SK-N-SH (cell line): Measurements from ENCODE around the gene SCD5. TPM values are rescaled to one million over a fixed set of nuclear protein-coding genes. Genes with fewer than 3 reads are reported as not detected.

ENCODE experiments used
- CTCF ChIA-PET: fragments of 300-600, 350-600 bp; formaldehyde crosslinking; extraction: SDS; loops from one replicate; lab custom pipeline; 2021; lab: Yijun Ruan, JAX
- POLR2A ChIA-PET: fragments of 350-600 bp; sonication (Branson Sonifier 250); formaldehyde crosslinking; extraction: SDS; loops from one replicate; lab custom pipeline; 2020; ENCODE audit warnings: antibody characterized with exemption, inconsistent platforms; lab: Yijun Ruan, JAX
- DNase-seq: peaks from one replicate; pipeline ENCODE4 v3.0.0; 2012
- H2AFZ ChIP-seq: fragments of 200-600 bp; sonication (generic); 2 replicates; pipeline ENCODE4 v1.8.1; 2016; ENCODE audit warnings: antibody characterized with exemption, mild to moderate bottlenecking, low read depth
- H3F3A ChIP-seq: fragments of 200-600 bp; sonication (generic); replicated peaks from 2 replicates; pipeline ENCODE3; 2016; ENCODE audit warnings: antibody characterized with exemption, mild to moderate bottlenecking; ENCODE audit not compliant: insufficient read depth
- H3K27ac ChIP-seq, 2 experiments: fragments of 200-500 bp in 1 of 2; fragments of 200-600 bp in 1 of 2; sonication (Bioruptor generic) in 1 of 2; sonication (generic), shearing (Covaris generic) in 1 of 2; 2 replicates each; pipeline versions ENCODE4 v1.5.1 to v1.6.1; 2014 to 2016; ENCODE audit warnings: low read depth in 2 of 2, inconsistent platforms in 1 of 2, low read length in 1 of 2, mild to moderate bottlenecking in 1 of 2, mixed read lengths in 1 of 2
- H3K27me3 ChIP-seq: fragments of 200-600 bp; sonication (generic), shearing (Covaris generic); 2 replicates; pipeline ENCODE4 v1.6.1; 2016; ENCODE audit warnings: mixed run types; ENCODE audit not compliant: insufficient read depth
- H3K36me3 ChIP-seq, 2 experiments: fragments of 200-500 bp in 1 of 2; fragments of 200-600 bp in 1 of 2; sonication (Bioruptor generic) in 1 of 2; sonication (generic) in 1 of 2; replicated peaks in 1 of 2; 2 replicates each; pipeline versions ENCODE3 to v1.5.1; 2014 to 2016; ENCODE audit warnings: low read length in 1 of 2, mild to moderate bottlenecking in 1 of 2; ENCODE audit not compliant: insufficient read depth in 2 of 2, control insufficient read depth in 1 of 2
- H3K4me1 ChIP-seq, 2 experiments: fragments of 200-500 bp in 1 of 2; fragments of 200-600 bp in 1 of 2; sonication (Bioruptor generic) in 1 of 2; sonication (generic), shearing (Covaris generic) in 1 of 2; 2 replicates each; pipeline versions ENCODE4 v1.5.1 to v1.6.1; 2014 to 2016; ENCODE audit warnings: low read depth in 1 of 2, low read length in 1 of 2, mixed run types in 1 of 2; ENCODE audit not compliant: insufficient read depth in 2 of 2, control insufficient read depth in 1 of 2
- H3K4me2 ChIP-seq: fragments of 200-600 bp; sonication (generic), shearing (Covaris generic); 2 replicates; pipeline ENCODE4 v1.6.1; 2017; ENCODE audit warnings: mixed run types
- H3K4me3 ChIP-seq, 2 experiments: fragments of 200-500 bp in 1 of 2; fragments of 200-600 bp in 1 of 2; sonication (Bioruptor generic) in 1 of 2; sonication (generic), shearing (Covaris generic) in 1 of 2; 2 replicates each; pipeline versions ENCODE4 v1.5.1 to v1.8.1; 2014 to 2016; ENCODE audit warnings: low read depth in 2 of 2, inconsistent platforms in 1 of 2, low read length in 1 of 2, mild to moderate bottlenecking in 1 of 2, mixed read lengths in 1 of 2, moderate library complexity in 1 of 2
- H3K79me2 ChIP-seq: fragments of 200-600 bp; sonication (generic); 2 replicates; pipeline ENCODE4 v1.8.1; 2017; ENCODE audit warnings: mild to moderate bottlenecking; ENCODE audit not compliant: insufficient read depth
- H3K9ac ChIP-seq: fragments of 200-600 bp; sonication (generic); 2 replicates; pipeline ENCODE4 v1.6.1; 2017; ENCODE audit warnings: mixed run types
- H3K9me2 ChIP-seq: fragments of 200-600 bp; sonication (generic); 2 replicates; pipeline ENCODE4 v1.6.1; 2017; ENCODE audit warnings: mixed run types
- H3K9me3 ChIP-seq: fragments of 200-600 bp; sonication (generic); 2 replicates; pipeline ENCODE4 v1.6.1; 2017; ENCODE audit warnings: mixed run types, mild to moderate bottlenecking, moderate library complexity
- H4K20me1 ChIP-seq: fragments of 200-600 bp; sonication (generic); 2 replicates; pipeline ENCODE4 v1.6.1; 2017; ENCODE audit warnings: mild to moderate bottlenecking, mixed run types; ENCODE audit not compliant: insufficient read depth
- CTCF ChIP-seq: fragments of 200-600 bp; sonication (generic); IDR thresholded peaks from 2 replicates; pipeline ENCODE4 v1.6.1; 2017; ENCODE audit warnings: antibody characterized with exemption, mild to moderate bottlenecking, moderate library complexity
- ELF1 ChIP-seq: IDR thresholded peaks from 2 replicates; pipeline ENCODE4 v1.4.0; 2012
- FOSL2 ChIP-seq: IDR thresholded peaks from 2 replicates; pipeline ENCODE4 v1.4.0; 2012; ENCODE audit warnings: low read depth, mild to moderate bottlenecking, moderate library complexity, borderline replicate concordance
- FOXJ3 ChIP-seq: sonication (generic); formaldehyde crosslinking; IDR thresholded peaks from 2 replicates; pipeline ENCODE4 v1.5.1; 2020; ENCODE audit warnings: mild to moderate bottlenecking, missing genetic modification reagents
- GABPA ChIP-seq: IDR thresholded peaks from 2 replicates; pipeline ENCODE4 v1.4.0; 2012; ENCODE audit warnings: low read depth, mild to moderate bottlenecking
- GATA2 ChIP-seq: sonication (generic); formaldehyde crosslinking; IDR thresholded peaks from 2 replicates; pipeline ENCODE4 v1.5.0; 2020; ENCODE audit warnings: mild to moderate bottlenecking, missing genetic modification reagents
- MEF2A ChIP-seq: IDR thresholded peaks from 2 replicates; pipeline ENCODE4 v1.4.0; 2012; ENCODE audit warnings: low read depth, borderline replicate concordance
- NRF1 ChIP-seq: IDR thresholded peaks from 2 replicates; pipeline ENCODE4 v1.6.1; 2012; ENCODE audit warnings: low read depth, mild to moderate bottlenecking, low read length
- POLR2AphosphoS5 ChIP-seq: IDR thresholded peaks from 2 replicates; pipeline ENCODE4 v1.6.1; 2012; ENCODE audit warnings: low read depth, low read length
- RAD21 ChIP-seq: IDR thresholded peaks from 2 replicates; pipeline ENCODE4 v1.6.1; 2012; ENCODE audit warnings: mild to moderate bottlenecking, low read length
- RCOR1 ChIP-seq: fragments of 150-350 bp; IDR thresholded peaks from 2 replicates; pipeline ENCODE4 v1.6.1; 2017; ENCODE audit warnings: antibody characterized with exemption, low read length
- RFX5 ChIP-seq: IDR thresholded peaks from 2 replicates; pipeline ENCODE4 v1.6.1; 2012; ENCODE audit warnings: mild to moderate bottlenecking, improper control_type of control experiment, low read length
- SMC3 ChIP-seq: IDR thresholded peaks from 2 replicates; pipeline ENCODE4 v1.6.1; 2012; ENCODE audit warnings: low read depth, low read length, improper control_type of control experiment
- USF2 ChIP-seq: fragments of 150-350 bp; IDR thresholded peaks from 2 replicates; pipeline ENCODE4 v1.6.1; 2017; ENCODE audit warnings: antibody characterized with exemption, low read length, low read depth, borderline replicate concordance
- YY1 ChIP-seq: IDR thresholded peaks from 2 replicates; pipeline ENCODE4 v1.4.0; 2012; ENCODE audit warnings: low read depth, mild to moderate bottlenecking
- WGBS: methylation state at CpG from one replicate; pipeline ENCODE4 v1.1.6; 2017; ENCODE audit warnings: low lambda C conversion rate; 5-methylcytosine and 5-hydroxymethylcytosine counted together
- polyA plus RNA-seq, 3 experiments: library from polyadenylated mRNA; depleted of rRNA; stranded (reverse); fragments of >200 nt; gene quantifications; 2 replicates each; pipeline ENCODE4 v1.2.3, GENCODE V29; 2012
- TF ChIP-seq, protein P1 (sequence below): IDR thresholded peaks from 2 replicates; pipeline ENCODE4 v1.4.0; 2012; ENCODE audit warnings: low read depth

SCD5 gene
- polyA plus RNA-seq, 1 of the 3 experiments (the other 2 are of a cell fraction): 23.7 TPM

DNA sequence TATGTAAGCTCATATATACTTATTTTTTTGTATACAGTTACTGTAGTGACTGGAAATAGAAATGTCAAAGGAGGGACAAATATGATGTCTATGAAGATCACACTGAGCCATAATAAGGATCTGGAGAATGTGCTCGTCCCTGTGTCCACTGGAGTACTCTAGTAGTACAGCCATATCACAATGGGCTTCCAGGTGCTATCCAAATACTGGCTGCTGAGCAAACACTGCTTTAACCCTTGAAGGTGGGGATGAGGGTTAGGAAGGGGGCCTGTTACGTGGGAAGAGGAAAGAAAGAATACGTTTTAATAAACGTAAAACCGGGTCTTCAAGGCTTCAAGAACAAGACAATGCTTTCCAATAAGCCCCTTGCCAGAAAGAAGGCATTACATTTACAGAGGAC, 207.0 kb downstream of the SCD5 start:
- Histone ChIP-seq H3K4me2 (no peak overlapping the region), H3F3A (no peaks in the 10 kb centered on the region), H3K9ac (no peak overlapping the region), H3K27me3 (peaks cover 18% of the 10 kb centered on the region; the same call in 1 of the 2 replicates), H3K4me1 (peaks cover 0 to 5% of the 10 kb centered on the region in 2 experiments; a peak in 2 of 4 replicates), H3K27ac (no peak overlapping the region), H3K79me2 (no peaks in the 10 kb centered on the region), H4K20me1 (no peaks in the 10 kb centered on the region)
- no peak for DNase-seq
- POLR2A ChIA-PET: no interaction called here
- CTCF ChIA-PET: interaction anchor here (1.3 to 2.0 kb wide), 3 partner anchors 13 to 130 kb away, joined by 3 to 6 read pairs (median 3); no protein-coding TSS in a partner anchor
- TF ChIP-seq CTCF (no peak), POLR2AphosphoS5 (no peak), RAD21 (no peak), NRF1 (no peak), SMC3 (no peak), ELF1 (no peak), GATA2 (CRISPR knock-in tag) (no peak), YY1 (no peak), RFX5 (no peak), FOSL2 (no peak), MEF2A (no peak), FOXJ3 (CRISPR knock-in tag) (no peak), GABPA (no peak), USF2 (no peak)
- TF ChIP-seq, protein P1, sequence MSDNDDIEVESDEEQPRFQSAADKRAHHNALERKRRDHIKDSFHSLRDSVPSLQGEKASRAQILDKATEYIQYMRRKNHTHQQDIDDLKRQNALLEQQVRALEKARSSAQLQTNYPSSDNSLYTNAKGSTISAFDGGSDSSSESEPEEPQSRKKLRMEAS: no peak
- TF ChIP-seq, all 33 proteins: peak for 0
- H3K36me3 ChIP-seq: no peaks in the 10 kb centered on the region
- WGBS: 41% methylated on average over 5 of the region's 5 CpGs
- no peak overlapping the region for H3K4me3 ChIP-seq
- H3K9me2 ChIP-seq: no peaks in the 10 kb centered on the region
- no peak overlapping the region for H2AFZ ChIP-seq
- H3K9me3 ChIP-seq: no peaks in the 10 kb centered on the region

DNA sequence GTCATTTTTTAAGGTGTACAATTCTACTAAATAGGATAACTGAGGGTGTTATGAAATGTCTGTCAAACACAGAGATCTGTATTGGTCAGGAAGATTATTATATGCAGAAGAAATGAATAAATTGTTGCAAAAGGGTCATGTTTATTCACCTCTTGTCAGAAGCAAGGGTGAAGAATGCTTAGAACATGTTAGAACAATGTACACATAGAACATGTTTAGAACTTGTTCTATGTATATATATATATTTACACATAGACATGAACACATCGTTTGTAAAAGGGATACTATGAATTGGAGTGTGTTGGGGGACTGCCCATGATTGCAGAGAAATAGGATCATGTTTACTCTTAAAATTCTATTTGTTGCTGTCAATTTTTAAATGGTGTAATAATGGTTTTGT, 208.8 kb downstream of the SCD5 start:
- Histone ChIP-seq H3F3A (no peaks in the 10 kb centered on the region), H3K9me3 (no peaks in the 10 kb centered on the region), H3K36me3 (no peaks in the 10 kb centered on the region), H3K9me2 (no peaks in the 10 kb centered on the region), H3K4me3 (no peak overlapping the region), H3K9ac (no peak overlapping the region), H2AFZ (no peak overlapping the region), H3K79me2 (no peaks in the 10 kb centered on the region), H3K4me1 (peaks cover 0 to 5% of the 10 kb centered on the region in 2 experiments; a peak in 2 of 4 replicates), H3K4me2 (no peak overlapping the region), H4K20me1 (no peaks in the 10 kb centered on the region), H3K27me3 (peaks cover 18% of the 10 kb centered on the region; the same call in 1 of the 2 replicates), H3K27ac (no peak overlapping the region)
- ChIA-PET CTCF (interaction anchor here (1.0 to 1.6 kb wide), 2 partner anchors 8 to 27 kb away, joined by 3 read pairs; no protein-coding TSS in a partner anchor), POLR2A (no interaction called here)
- TF ChIP-seq RCOR1 (no peak), RAD21 (no peak), FOXJ3 (CRISPR knock-in tag) (no peak), GABPA (no peak), USF2 (no peak)
- DNase-seq: no peak
- WGBS: 23% methylated on average over 1 of the region's 1 CpG
